AG09319 (cell line): ENCODE data around the gene ANKRD29.
"Not testable (repeated sequence)": the region's sequence is repeated elsewhere in the genome, so short reads cannot be mapped to it uniquely, and the experiment has no call there.

Experiments used
- DNase-seq: peaks from one replicate; pipeline ENCODE4 v3.0.0-alpha.2; 2010; ENCODE audit warnings: low read depth; ENCODE audit errors: extremely low read depth
- CTCF ChIP-seq: IDR thresholded peaks from 2 replicates; pipeline ENCODE4 v1.5.1; 2011; ENCODE audit warnings: low read depth, mild to moderate bottlenecking, inconsistent platforms, low read length, moderate library complexity

ANKRD29 gene

GRCh38 chr18:23645568-23646175 lies 17.0 kb downstream of the ANKRD29 start:
- no peak for DNase-seq
- TF ChIP-seq CTCF, result no peak

- no peak for TF ChIP-seq CTCF
- DNase-seq, result no peak
Observed at GRCh38 chr18:23643815-23644490, 18.8 kb downstream of the ANKRD29 start.

GRCh38 chr18:23641937-23642666 lies 20.6 kb downstream of the ANKRD29 start:
- no peak for TF ChIP-seq CTCF
- DNase-seq, result no peak

GRCh38 chr18:23641143-23641720 lies 21.5 kb downstream of the ANKRD29 start:
- no peak for TF ChIP-seq CTCF
- no peak for DNase-seq

GRCh38 chr18:23640052-23640451 lies 22.7 kb downstream of the ANKRD29 start:
- no peak for TF ChIP-seq CTCF
- no peak for DNase-seq

- DNase-seq, result not testable (repeated sequence)
Observed at GRCh38 chr18:23636433-23636832, 26.3 kb downstream of the ANKRD29 start.

- TF ChIP-seq CTCF, result no peak
- DNase-seq, result no peak
Observed at GRCh38 chr18:23636071-23636399, 26.7 kb downstream of the ANKRD29 start.
